CMK (cell line): ENCODE results near the gene CLCF1.

Experiments used
- DNase-seq: peaks from one replicate; pipeline ENCODE4 v3.0.0-alpha.2; 2010; ENCODE audit warnings: low read depth

CLCF1 gene

GRCh38 chr11:67372993-67373647 is at the start of gene CLCF1:
Gene CLCF1 (minus strand): TSS chr11:67373598. CDS start chr11:67373539, 59 bp downstream.
- DNase-seq, result no peak

- no peak for DNase-seq
These were observed 49.5 kb upstream of the CLCF1 start for GRCh38 chr11:67422891-67423290.

- no peak for DNase-seq
These were observed 48.1 kb upstream of the CLCF1 start for GRCh38 chr11:67421430-67422031.

GRCh38 chr11:67420646-67421429 is 47.4 kb upstream of the CLCF1 start:
- DNase-seq, result peak; percentile 90

GRCh38 chr11:67420147-67420645 is 46.8 kb upstream of the CLCF1 start:
- no peak for DNase-seq

- DNase-seq, result no peak
These were observed 46.1 kb upstream of the CLCF1 start for GRCh38 chr11:67419325-67420049.

GRCh38 chr11:67418476-67419281 is 45.3 kb upstream of the CLCF1 start:
- no peak for DNase-seq

- DNase-seq, result no peak
These were observed 44.0 kb upstream of the CLCF1 start for GRCh38 chr11:67417425-67417824.

GRCh38 chr11:67416416-67417335 is 43.3 kb upstream of the CLCF1 start:
- no peak for DNase-seq

GRCh38 chr11:67415501-67416304 is 42.3 kb upstream of the CLCF1 start, which contains the start of gene CARNS1:
Gene CARNS1 (plus strand): TSS chr11:67415678. CDS start chr11:67416200, 522 bp downstream.
- DNase-seq, result no peak

- no peak for DNase-seq
These were observed 40.0 kb upstream of the CLCF1 start for GRCh38 chr11:67413266-67413849.

GRCh38 chr11:67412495-67413179 is 39.2 kb upstream of the CLCF1 start:
- DNase-seq, result no peak

GRCh38 chr11:67411785-67412152 is 38.4 kb upstream of the CLCF1 start:
- no peak for DNase-seq

- DNase-seq, result no peak
These were observed 37.8 kb upstream of the CLCF1 start for GRCh38 chr11:67410984-67411784.

- no peak for DNase-seq
These were observed 37.0 kb upstream of the CLCF1 start for GRCh38 chr11:67410369-67410831.

- no peak for DNase-seq
These were observed 36.5 kb upstream of the CLCF1 start for GRCh38 chr11:67409781-67410368.

- no peak for DNase-seq
These were observed 35.9 kb upstream of the CLCF1 start for GRCh38 chr11:67409261-67409666.
